Stomach (tissue), 4 donors: ENCODE measurements around the gene VAPB.

ENCODE experiments used
- CTCF ChIP-seq, 7 experiments: fragments of 450-650 bp in 4 of 7; fragments of 200-600 bp in 3 of 7; sonication (generic) in 3 of 7; IDR thresholded peaks; one replicate each; pipeline ENCODE4 v1.5.1; 2016 to 2019; ENCODE audit warnings: antibody characterized with exemption in 7 of 7, control low read depth in 2 of 7, mild to moderate bottlenecking in 1 of 7
- POLR2AphosphoS5 ChIP-seq, 3 donors: sonication (generic); formaldehyde crosslinking; IDR thresholded peaks; one replicate each; pipeline ENCODE4 v1.6.1; 2016; ENCODE audit warnings: antibody characterized with exemption in 3 of 3

GRCh38 chr20:58374027-58374850, 14.8 kb upstream of the VAPB start:
- no peak for TF ChIP-seq POLR2AphosphoS5 (IDR thresholded peaks at IDR 0.05)
- no peak for TF ChIP-seq CTCF (IDR thresholded peaks at IDR 0.05)
